Loucy (cell line): ENCODE data around the gene HPSE.
A peak's percentile ranks its signal among the peaks of the same experiment; 100 is the strongest.

ENCODE experiments used
- H2AFZ ChIP-seq: fragments of 200-600 bp; sonication (generic); 2 replicates; pipeline ENCODE4 v1.6.0; 2016; ENCODE audit warnings: antibody characterized with exemption, mild to moderate bottlenecking, low read length, moderate library complexity
- H3F3A ChIP-seq: fragments of 200-600 bp; 2 replicates; pipeline ENCODE4 v1.6.0; 2016; ENCODE audit warnings: antibody characterized with exemption, low read depth, mild to moderate bottlenecking
- H3K27me3 ChIP-seq: fragments of 200-600 bp; sonication (generic); 2 replicates; pipeline ENCODE4 v1.6.1; 2014; ENCODE audit warnings: low read length, mild to moderate bottlenecking; ENCODE audit not compliant: insufficient read depth, poor library complexity, severe bottlenecking
- H3K36me3 ChIP-seq: fragments of 200-600 bp; sonication (generic); 2 replicates; pipeline ENCODE4 v1.6.1; 2016; ENCODE audit warnings: low read length; ENCODE audit not compliant: insufficient read depth
- H3K4me1 ChIP-seq: fragments of 200-600 bp; sonication (generic); 2 replicates; pipeline ENCODE4 v1.5.1; 2014; ENCODE audit warnings: low read length, mild to moderate bottlenecking; ENCODE audit not compliant: insufficient read depth, poor library complexity, severe bottlenecking
- H3K4me2 ChIP-seq: fragments of 200-600 bp; sonication (generic); 2 replicates; pipeline ENCODE4 v1.6.0; 2014; ENCODE audit warnings: antibody characterized with exemption, low read length, low read depth, mild to moderate bottlenecking; ENCODE audit not compliant: poor library complexity, severe bottlenecking
- H3K4me3 ChIP-seq: fragments of 200-600 bp; sonication (generic); 2 replicates; pipeline ENCODE4 v1.5.1; 2014; ENCODE audit warnings: low read length, mild to moderate bottlenecking, mixed read lengths; ENCODE audit not compliant: poor library complexity, severe bottlenecking
- H3K79me2 ChIP-seq: fragments of 200-600 bp; sonication (generic); 2 replicates; pipeline ENCODE4 v1.6.1; 2014; ENCODE audit warnings: low read length; ENCODE audit not compliant: insufficient read depth
- H3K9ac ChIP-seq: fragments of 200-600 bp; sonication (generic); 2 replicates; pipeline ENCODE4 v1.6.0; 2014; ENCODE audit warnings: mild to moderate bottlenecking, low read depth, low read length, moderate library complexity; ENCODE audit not compliant: poor library complexity, severe bottlenecking
- H3K9me2 ChIP-seq: fragments of 200-600 bp; sonication (generic); replicated peaks from 2 replicates; pipeline ENCODE4 v1.6.1; 2016; ENCODE audit warnings: low read depth, low read length, mixed read lengths
- H3K9me3 ChIP-seq: fragments of 200-600 bp; sonication (generic); 2 replicates; pipeline ENCODE4 v1.6.1; 2014; ENCODE audit warnings: mild to moderate bottlenecking, antibody characterized with exemption, low read length, low read depth; ENCODE audit not compliant: insufficient read depth
- H4K20me1 ChIP-seq: fragments of 200-600 bp; sonication (generic); 2 replicates; pipeline ENCODE4 v1.6.0; 2014; ENCODE audit warnings: antibody characterized with exemption, low read length, mild to moderate bottlenecking; ENCODE audit not compliant: insufficient read depth, poor library complexity, severe bottlenecking
- CTCF ChIP-seq: fragments of 200-600 bp; sonication (generic); conservative IDR thresholded peaks from 2 replicates; pipeline ENCODE4 v1.5.1; 2014; ENCODE audit warnings: mild to moderate bottlenecking, antibody characterized with exemption, low read length
- EZH2phosphoT487 ChIP-seq: fragments of 200-600 bp; IDR thresholded peaks from 2 replicates; pipeline ENCODE4 v1.6.1; 2018; ENCODE audit warnings: antibody characterized with exemption, mild to moderate bottlenecking, moderate library complexity, borderline replicate concordance

Gene HPSE

GRCh38 chr4:83285055-83285407 is 49.6 kb downstream of the HPSE start:
- peaks cover 13% of the 10 kb centered on the region; the same call in 1 of the 2 replicates for H3K79me2 ChIP-seq
- H4K20me1 ChIP-seq, result peaks cover 6% of the 10 kb centered on the region
- H3K4me2 ChIP-seq, result peak overlapping the region; percentile 80
- H3K9me2 ChIP-seq, result no peaks in the 10 kb centered on the region
- peak overlapping the region; percentile 84 for H2AFZ ChIP-seq
- H3K4me1 ChIP-seq, result peaks cover 40% of the 10 kb centered on the region
- peak overlapping the region; percentile 83 for H3K4me3 ChIP-seq
- no peaks in the 10 kb centered on the region for H3K27me3 ChIP-seq
- no peaks in the 10 kb centered on the region for H3K9me3 ChIP-seq
- no peak for TF ChIP-seq CTCF
- no peak for TF ChIP-seq EZH2phosphoT487
- H3F3A ChIP-seq, result no peaks in the 10 kb centered on the region
- H3K36me3 ChIP-seq, result no peaks in the 10 kb centered on the region
- peak overlapping the region; percentile 85 for H3K9ac ChIP-seq

DNA sequence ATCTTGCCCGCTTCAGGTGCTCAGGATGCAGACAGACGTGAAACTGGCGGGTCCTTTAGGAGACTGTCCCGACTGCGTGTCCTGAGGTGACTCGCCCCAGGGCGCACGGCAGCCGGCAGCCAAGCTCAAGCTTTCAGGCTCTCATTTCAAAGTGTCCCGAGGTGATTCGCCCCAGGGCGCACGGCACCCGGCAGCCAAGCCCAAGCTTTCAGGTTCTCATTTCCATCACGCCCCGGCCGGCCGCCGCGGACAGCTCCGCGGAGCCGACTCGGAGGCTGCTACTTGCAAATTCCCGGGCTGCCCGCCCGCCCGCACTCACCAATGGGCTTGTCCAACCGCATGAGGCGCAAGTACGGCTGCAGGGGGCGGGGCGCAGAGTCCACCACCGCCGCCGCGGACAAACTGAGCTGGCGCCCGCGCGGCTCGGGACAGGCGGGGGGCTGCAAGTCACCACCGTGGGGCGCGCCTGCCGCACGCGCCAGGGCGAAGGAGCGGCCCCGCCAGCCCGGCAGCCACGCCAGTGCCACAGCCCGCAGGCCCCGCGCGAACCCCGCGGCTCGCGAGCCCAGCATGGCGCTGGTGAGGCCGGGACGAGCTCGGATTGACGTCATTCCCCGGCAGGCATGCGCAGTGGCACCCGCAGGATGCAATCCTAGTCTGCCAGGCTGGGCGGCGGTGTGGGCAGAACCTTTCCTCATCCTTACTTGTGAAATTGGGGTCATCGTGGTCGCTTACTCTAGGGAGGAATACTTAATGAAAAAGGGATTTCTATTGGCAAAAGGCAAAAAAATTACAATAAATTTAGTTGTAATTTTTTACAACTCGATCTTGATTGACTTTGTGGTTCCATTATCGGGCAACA is 50.2 kb downstream of the HPSE start, which contains the start of gene COQ2:
Gene COQ2, minus strand, starts transcription at position 606 of the 862 bp plus-strand sequence. Its CDS starts 34 bp downstream, at position 572.
- peak within 1 kb of the TSS; percentile 85 for H3K9ac ChIP-seq
- peaks cover 6% of the 10 kb centered on the region for H4K20me1 ChIP-seq
- peak within 1 kb of the TSS; percentile 83 for H3K4me3 ChIP-seq
- peak within 1 kb of the TSS; percentile 84 for H2AFZ ChIP-seq
- H3K4me2 ChIP-seq, result peak within 1 kb of the TSS; percentile 83
- no peaks in the 10 kb centered on the region for H3F3A ChIP-seq
- H3K36me3 ChIP-seq, result no peaks in the 10 kb centered on the region
- H3K9me2 ChIP-seq, result no peaks in the 10 kb centered on the region
- H3K79me2 ChIP-seq, result peaks cover 16% of the 10 kb centered on the region; the same call in 1 of the 2 replicates
- no peaks in the 10 kb centered on the region for H3K9me3 ChIP-seq
- peaks cover 40% of the 10 kb centered on the region for H3K4me1 ChIP-seq
- peak; percentile 28 for TF ChIP-seq CTCF
- no peak for TF ChIP-seq EZH2phosphoT487
- no peaks in the 10 kb centered on the region for H3K27me3 ChIP-seq

DNA sequence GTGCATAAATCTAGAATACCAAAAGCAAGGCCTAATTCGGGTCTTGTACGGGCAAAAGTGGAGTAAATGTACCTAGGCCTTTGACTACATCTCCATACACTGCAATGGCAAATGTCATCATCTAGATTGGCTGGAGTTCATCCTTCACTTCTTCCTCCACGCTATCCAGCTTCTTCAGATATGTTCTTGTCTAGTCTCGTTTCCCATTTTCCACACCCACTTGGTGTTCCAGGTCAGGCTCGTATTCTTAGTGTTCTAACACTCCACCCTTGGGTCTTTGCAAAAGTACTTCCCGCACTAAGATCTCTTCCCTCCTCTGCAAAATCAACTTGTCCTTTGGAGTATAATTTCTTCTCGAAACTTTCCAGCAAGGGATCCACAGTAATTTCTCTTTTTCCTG is 51.5 kb downstream of the HPSE start:
- Histone ChIP-seq H3K9me2 (no peaks in the 10 kb centered on the region), H4K20me1 (peaks cover 6% of the 10 kb centered on the region), H3K9me3 (no peaks in the 10 kb centered on the region), H3K79me2 (peaks cover 16% of the 10 kb centered on the region; the same call in 1 of the 2 replicates), H3K4me3 (peak overlapping the region; percentile 83), H3K4me1 (peaks cover 51% of the 10 kb centered on the region), H3F3A (no peaks in the 10 kb centered on the region), H3K36me3 (no peaks in the 10 kb centered on the region), H3K9ac (peak overlapping the region; percentile 85), H3K27me3 (no peaks in the 10 kb centered on the region), H3K4me2 (peak overlapping the region; percentile 83), H2AFZ (no peak overlapping the region)
- TF ChIP-seq CTCF, result no peak
- TF ChIP-seq EZH2phosphoT487, result no peak
